ENCODE measurements around the gene TMCC1.
"Not testable (repeated sequence)": the region's sequence is repeated elsewhere in the genome, so short reads cannot be mapped to it uniquely, and the experiment has no call there.

Gene TMCC1

DNA sequence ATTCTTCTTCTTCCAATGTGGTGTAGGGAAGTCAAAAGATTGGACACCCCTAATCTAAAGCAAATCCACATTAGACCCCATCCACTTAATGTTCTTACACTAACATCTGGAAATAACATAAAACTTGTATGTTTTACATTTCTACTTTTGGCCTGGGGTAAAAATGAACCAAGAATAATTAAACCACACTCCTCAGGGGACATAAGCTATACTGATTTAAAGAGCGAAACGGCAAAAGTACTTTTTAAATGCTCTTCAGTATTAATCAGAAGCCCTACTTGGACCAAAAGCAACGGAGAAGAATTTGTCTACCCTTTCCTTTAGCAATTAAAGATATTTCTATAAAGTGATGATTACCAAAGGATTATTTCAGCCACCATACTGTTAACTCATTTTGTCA lies 123.9 kb downstream of the TMCC1 start:
- no peak for DNase-seq

DNA sequence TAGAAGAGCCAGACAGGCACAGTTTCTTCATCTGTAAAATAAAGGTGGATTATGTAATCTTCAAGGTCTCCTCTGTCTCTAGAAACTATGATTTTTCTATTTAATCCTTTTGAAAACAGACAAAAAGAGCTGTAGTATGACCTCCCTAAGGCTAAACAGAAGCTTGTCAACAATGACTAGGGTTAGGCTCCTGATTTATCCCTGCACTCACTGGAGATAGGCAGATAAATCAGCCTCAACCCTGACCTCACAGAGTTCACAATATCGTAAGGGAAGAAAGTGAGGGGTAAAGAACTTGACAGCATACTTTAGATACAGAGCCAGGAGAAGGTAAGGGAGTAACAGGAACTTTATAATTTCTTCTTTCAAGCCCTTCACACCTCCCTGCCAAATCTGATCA lies 124.8 kb downstream of the TMCC1 start:
- DNase-seq: no peak

DNA sequence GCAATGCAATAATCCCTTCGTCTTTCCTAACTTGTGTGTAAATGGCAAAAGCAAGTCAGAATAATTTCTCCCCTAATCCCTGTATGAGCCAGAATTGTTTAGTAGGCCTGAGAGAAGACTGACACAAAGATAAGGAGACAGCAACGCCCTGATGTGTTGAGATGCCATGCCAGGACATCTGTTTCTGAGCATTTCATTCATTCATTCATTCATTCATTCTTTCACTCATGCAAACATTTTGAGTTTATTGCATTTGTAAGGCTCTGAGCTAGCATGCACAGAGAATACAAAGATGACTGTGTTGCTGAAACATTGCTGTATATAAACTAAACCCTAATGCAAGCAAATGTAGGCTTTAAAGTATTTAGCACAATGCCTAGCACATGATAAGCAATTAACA lies 127.4 kb downstream of the TMCC1 start:
- DNase-seq: no peak

DNA sequence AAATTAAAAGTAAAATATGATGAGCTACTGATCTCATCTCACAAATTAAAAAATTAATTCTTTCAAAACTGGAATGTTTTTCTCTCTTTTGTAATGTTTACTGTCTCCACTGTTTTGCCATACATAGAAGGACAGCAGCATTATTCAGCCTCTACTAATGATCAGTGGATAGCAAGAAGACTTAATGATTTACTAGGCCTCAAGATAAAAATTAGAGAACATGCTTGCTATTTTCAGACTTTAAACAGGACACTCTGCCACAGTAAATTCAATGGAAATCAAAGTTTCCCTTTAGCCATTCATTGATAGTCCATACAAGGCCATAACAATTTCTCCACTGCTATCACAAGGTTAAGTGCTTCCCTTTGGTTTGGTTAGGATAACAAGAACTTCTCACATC lies 129.4 kb downstream of the TMCC1 start:
- DNase-seq: no peak

DNA sequence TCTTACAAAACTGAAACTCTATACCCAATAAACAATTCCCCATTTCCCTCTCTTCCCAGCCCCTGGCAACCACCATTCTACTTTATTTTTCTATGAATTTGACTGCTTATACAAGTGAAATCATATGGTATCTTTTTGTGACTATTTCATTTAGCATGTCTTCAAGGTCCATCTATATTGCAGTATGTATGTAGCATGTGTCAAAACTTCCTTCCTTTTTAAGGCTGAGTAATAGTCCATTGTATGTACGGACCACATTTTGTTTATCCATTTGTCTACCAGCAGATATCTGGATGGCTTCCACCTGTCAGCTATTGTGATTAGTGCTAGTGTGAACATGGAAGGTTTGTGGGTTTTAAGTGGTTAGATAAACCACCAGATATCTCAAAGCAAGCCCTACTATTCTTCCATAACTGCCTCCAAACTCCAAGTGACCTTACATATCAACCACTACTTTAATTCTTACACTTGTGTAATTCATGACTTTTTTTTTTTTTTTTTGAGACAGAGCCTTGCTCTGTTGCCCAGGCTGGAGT lies 134.7 kb downstream of the TMCC1 start:
- peak in 1 of 5 experiments; percentile 46 for DNase-seq

DNA sequence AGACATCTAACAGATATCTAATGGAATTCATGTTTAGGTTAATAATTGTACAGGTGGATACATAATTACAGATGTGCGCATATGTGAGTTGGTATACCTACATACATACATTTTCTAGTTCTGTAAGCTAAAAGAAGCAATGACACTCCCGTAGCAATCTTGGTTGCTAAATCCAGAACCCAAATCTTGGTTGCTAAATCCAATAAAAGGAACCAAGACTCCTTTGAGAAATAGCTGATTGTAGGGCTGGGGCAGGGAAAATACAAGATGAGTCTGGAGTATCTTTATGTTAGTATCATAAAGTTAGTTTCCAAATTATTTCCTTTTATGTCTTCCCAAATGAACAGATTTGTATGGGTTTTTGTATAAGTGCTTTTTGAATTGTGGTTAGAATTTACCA lies 135.2 kb downstream of the TMCC1 start:
- no peak for DNase-seq

DNA sequence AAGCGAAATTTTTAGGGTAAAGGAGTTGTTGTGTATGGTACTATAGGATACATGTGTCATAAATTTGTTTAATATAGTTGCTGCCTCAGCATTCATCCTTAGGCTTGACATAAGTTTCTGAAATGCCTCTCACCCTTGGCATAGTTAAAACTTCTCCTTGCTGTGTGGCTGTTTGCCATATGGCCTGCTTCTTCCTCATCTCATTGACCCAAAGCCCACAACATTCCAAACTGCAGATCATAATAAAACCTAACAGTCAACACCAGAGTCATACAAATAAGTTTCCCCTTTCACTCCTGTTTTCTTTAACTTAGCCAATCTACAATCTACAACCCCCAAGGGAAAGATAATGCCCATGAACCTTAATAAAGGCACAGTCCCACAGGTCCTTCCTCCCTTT lies 136.6 kb downstream of the TMCC1 start:
- DNase-seq: no peak

DNA sequence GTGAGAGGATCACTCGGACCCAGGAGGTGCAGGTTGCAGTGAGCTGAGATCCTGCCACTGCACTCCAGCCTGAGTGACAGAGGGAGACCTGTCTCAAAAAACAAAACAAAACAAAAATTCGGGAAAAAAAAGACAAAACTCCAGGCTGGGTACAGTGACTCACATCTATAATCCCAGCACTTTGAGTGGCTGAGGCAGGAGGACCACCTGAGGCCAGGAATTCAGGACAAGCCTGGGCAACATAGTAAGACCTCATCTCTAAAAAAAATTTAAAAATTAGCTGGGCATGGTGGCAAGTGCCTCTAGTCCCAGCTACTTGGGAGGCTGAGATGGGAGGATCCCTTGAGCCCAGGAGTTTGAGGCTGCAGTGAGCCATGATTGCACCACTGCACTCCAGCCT lies 142.4 kb downstream of the TMCC1 start:
- DNase-seq: not testable (repeated sequence)

DNA sequence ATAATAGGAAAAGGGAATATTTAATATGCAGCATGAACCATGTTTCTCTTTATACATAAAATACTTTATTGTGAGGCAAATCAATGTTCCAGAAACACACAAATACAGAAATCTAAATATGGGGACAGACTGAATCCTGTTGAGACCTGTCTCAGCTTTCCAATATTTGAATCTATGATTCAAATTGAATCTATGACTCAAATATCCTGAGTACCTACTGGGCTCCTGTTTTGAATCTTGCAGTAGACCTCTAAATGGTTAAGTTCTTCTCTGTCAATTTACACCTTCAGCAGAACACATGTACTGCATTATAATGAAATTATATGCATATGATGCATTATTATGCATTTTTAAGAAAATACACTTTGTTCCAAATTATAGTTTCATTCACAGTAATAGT lies 143.8 kb downstream of the TMCC1 start:
- peak in 1 of 5 experiments; percentile 34 for DNase-seq

DNA sequence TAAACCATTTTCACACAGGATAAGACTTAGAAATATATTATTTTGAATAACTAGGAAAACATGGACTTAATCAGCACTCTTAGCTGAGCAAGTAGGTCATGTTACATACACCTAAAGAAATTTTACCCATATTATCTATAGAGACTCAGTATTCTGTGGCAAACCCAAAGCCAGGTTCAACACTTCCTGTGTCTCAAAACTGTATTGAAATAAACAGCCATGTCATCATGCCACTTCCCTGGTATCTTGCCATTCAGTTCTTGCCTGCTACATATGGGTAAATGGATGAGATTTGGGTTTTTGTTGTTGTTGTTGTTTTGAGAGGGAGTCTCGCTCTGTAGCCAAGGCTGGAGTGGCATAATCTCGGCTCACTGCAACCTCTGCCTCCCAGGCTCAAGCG lies 145.5 kb downstream of the TMCC1 start:
- DNase-seq: peak in 1 of 5 experiments; percentile 71

DNA sequence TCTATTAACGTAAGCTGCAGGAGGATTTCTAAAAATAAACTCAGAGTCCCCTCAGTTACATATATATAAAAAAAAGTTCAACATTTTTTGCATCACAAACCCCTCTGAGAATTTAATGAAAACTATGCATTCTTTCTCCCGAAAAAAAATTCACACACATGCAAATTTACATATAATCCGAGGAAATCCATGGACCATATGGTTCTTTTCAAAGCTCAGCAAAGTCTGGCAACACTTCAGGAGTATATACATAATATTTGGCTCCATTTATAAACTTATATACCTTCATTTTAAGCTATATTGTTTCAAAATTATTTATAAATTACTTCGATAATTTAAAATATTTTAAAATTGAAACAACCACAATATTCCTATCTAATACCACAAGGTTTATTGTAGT lies 146.4 kb downstream of the TMCC1 start:
- no peak for DNase-seq

DNA sequence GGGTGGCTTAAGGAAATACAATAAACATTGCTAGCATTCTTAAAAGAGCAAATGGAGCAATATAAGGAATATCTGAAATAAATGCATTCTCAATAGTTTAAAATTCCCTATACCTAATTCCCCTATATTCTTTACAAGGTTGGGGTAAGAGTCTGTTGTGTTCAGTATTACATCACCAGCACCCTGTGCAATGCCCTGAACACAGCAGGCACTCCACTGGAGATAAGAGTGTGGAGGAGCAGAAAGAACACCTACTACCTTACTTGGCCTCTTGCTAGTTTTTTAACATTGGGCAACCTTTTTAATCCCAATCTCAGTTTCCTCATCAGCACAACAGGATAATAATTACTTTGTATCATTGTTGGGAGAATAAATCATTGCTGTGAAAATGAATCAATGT lies 146.9 kb downstream of the TMCC1 start:
- DNase-seq: no peak

DNA sequence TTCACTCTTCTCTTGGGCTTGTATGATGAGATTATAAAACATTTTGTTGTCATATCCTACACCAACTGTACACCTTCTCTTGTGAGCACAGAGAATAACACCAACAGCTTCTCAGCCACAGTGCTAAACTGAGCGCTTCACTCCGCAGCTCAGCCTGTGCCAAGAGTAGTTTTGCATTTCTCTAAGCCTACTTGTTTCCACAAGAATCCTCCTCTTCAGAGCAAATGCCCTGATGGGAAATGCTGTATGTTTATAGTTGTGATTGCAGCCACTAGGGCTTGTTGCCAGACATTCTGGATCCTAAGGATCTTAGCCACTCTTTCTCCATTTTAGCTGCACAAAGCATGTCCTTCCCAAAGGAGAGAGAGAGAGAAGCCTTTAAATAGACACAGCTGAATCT lies 148.3 kb downstream of the TMCC1 start:
- DNase-seq: no peak

DNA sequence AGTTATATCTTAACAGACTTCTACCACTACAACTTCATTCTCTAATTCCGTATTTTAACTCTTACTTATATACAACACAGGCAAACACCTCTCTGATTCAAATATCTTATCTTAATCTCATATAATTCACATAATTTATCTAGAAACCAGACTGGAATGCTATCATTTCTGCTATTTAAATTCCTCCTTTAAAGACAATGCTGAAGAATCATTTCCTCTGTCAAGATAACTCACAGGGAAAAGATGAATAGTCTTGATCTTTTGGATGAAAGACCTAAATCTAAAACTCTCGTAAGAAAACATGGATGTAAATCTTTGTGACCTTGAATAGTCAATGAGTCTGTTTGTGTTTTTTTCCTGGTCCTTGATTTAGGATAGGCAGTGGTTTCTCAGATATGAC lies 151.7 kb downstream of the TMCC1 start:
- DNase-seq: no peak

DNA sequence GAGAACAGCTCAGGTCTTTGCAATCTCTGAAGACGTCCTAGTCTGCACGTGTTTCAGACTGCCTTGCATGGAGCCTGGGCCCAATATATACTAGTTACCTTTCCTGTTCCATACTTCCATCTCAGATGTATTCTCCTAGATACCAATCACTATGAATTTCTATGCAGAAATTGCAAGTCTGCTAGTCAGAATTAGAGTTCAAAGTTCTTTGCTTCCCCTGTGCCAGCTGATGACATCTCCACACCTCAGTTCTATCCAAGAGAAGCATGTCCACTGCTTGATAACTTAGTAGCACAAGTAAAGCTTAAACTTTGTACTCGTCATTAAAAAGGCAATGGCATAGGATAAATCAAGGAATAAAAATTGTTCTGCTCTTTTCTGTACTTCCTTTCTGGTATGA lies 153.4 kb downstream of the TMCC1 start:
- DNase-seq: no peak

DNA sequence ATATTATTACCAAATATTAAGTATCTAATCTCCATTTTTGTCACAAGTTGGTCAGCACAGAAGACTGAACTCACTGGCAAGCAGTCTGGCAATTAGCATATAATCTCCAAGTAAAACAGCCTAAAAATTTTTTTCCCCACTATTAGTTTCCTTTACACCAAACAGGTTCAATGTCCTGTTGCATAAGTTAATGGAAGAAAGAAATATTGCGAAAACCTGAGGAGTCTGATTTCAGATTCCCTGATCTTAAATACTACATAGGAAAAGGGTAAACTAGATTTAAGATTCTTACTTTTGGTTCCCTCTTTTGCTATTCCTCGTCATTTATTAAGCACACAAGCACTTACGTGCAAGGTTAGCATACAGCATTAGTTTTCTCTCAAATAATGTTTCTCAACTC lies 153.9 kb downstream of the TMCC1 start:
- DNase-seq: no peak

DNA sequence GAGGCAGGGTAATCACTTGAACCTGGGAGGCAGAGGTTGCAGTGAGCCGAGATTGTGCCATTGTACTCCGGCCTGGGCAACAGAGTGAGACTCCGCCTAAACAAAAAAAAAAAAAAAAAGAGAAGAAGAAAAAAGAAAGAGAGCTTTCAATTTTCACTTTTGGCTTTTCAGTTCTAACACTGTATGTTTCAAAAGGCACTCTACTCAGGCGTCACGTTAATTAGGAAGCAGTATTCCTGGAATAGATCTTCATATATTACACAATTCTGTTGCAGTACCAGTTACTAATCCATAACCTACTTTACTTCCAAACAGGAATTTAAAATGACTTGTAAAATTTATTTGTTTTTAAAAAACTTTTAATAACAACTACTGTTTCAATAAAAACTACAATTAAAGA lies 155.3 kb downstream of the TMCC1 start:
- no peak for DNase-seq

DNA sequence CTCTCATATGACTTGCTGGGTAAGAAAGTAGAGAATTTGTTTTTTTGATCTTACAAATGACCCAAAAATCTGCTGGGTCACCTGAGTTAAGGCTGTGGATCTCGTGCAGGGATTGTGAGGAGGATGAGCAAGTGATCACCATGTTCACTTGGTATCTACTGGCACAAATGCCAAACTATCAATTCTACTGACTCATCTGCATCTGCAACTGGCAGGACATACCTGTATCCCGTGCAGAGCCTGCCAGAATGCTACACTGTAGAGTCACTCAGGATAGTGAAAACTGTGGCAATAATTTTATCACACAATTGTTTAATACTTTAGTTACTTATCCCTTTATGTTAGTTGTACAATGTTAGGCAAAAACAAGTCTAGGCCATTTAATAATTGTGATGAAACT lies 157.4 kb downstream of the TMCC1 start:
- no peak for DNase-seq

DNA sequence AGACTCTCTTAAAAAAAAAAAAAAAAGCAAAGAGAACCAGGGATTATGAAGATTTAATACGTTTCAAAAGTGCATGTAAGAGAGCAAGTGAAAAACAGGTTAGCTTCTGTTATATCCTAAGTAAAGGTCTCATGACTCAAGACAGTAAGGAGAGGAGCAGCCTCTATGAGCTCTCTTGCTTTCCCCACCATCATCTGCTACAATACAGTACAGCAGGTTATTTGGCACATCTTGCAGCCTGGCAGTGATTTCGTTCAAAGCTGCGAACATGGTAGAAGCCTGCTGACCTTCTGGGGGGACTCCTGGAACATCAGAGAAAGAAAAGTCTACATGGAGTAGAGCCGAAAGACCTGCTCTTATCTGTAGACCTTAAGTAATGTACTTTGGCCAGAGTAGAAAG lies 157.9 kb downstream of the TMCC1 start:
- DNase-seq: no peak

DNA sequence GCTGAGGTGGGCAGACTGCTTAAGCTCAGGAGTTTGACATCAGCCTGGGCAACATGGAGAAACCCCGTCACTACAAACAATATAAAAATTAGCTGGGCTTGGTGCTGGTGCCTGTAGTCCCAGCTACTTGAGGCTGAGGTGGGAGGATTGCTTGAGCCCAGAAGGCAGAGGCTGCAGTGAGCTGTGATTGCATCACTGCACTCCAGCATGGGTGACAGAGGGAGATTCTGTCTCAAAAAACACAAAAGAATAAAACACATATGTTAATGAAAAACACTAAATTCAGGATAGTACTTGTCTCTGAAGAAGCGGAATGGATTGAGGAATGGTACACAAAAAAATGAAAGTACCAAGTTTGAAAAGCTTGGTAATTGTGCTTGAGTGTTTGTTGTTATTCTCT lies 159.1 kb downstream of the TMCC1 start:
- no peak for DNase-seq

DNA sequence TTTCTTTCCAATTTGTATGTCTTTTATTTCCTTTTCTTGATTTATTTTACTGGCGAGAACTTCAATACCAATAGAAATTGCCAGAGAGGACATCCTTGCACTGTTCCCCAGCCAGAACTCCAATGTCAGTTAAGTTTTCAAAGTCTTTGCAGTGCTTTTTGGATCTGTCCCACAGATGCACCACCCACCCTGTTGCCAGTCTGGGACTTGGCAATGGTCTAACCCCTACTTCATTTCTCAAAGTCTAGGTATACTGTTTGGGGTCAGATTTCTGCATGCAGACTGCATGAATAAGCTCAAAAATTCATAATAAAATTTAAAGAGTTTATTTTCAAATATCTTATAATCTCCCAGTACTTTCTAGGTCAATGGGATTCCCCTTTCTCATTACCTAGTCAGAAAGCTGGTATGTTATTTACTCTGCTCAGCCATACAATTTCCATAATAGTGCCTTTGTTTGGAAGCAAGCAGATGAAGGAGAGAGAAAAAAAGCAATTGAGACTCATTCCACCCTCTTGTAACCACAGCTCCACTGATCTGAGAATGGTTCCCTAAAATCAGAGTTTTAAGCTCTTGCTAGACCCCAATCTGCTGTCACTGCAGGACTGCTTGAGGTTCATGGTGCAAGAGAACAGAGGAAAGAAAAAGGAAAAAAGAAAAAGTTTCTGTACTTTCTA lies 161.2 kb downstream of the TMCC1 start:
- no peak for DNase-seq

DNA sequence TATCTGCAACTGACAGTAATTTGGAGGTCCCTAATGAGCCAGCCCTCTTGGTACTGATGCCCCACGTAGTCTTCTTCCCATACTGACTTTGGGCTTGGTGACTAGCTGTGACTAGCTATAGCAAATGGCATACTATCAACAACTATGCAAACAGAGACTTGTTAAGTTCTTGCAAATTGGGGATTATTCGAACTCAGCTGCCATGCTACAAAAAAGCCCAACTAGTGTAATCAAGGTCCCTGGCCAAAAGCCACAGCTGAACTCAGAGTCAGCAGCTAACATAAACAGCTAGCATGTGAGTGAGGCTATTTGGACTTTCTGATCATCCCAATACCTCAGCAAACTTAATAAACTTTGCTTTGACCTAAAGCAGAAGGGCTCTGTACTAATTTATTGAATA lies 165.8 kb downstream of the TMCC1 start:
- no peak for DNase-seq

DNA sequence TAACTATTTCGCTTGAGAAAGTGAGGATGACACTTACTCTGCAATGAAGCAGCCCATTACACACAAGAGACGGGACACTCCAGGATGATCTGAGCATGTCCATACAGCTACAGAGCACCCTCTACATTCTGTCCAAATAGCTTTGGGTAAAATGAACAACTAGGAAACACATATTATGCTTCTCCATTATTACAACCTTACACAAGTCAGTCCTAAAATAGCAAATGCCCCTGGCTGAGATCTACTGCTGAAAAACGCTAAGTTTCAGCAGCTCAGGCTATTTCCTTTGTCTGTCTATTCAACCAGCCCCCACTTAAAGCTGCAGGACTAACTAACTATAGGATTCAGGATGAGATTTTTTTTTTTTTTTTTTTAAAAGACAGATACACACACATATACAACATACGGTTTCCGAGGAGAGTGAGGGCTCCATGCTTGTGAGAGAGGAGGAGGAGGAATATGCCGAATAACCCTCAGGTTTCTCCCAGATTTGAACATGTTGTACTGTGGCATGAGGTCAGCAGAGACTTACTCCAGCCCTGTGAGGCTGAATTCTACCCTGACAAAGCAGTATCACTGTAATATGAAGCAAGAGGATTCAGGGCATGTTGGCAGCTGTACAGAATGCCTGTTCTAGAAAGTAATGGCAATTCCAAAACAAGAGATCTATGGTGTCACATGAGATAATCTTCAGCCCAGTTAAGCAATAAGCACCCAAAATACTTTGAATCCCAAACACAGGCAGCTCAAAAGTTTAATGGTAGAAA lies 169.8 kb downstream of the TMCC1 start:
- no peak for DNase-seq

DNA sequence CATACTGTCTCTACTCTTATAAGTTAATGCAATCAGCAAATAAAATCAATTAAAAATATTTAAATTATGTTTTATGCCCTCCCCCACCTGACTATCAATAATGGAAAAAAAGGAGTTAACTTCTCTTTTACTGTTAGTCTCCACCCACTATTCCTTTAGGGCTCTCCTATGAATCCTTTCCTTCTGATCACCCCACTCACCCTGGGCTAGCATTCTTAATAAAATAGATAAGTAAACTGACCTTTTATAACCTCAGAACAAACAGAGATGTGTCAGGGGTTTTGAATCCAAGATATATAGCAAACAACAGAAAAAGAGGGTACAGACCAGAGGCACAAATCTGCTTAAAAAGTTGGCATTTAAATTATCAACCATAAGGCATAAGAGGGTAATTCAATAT lies 171.0 kb downstream of the TMCC1 start:
- DNase-seq: no peak
